T follicular helper cell (primary cell): ENCODE data around the gene COX6B1.
"Not testable (repeated sequence)": the region's sequence is repeated elsewhere in the genome, so short reads cannot be mapped to it uniquely, and the experiment has no call there.

Experiments
- DNase-seq: peaks from one replicate; pipeline ENCODE4 v3.0.0-alpha.2; 2020; ENCODE audit warnings: low read depth

The COX6B1 gene

DNA sequence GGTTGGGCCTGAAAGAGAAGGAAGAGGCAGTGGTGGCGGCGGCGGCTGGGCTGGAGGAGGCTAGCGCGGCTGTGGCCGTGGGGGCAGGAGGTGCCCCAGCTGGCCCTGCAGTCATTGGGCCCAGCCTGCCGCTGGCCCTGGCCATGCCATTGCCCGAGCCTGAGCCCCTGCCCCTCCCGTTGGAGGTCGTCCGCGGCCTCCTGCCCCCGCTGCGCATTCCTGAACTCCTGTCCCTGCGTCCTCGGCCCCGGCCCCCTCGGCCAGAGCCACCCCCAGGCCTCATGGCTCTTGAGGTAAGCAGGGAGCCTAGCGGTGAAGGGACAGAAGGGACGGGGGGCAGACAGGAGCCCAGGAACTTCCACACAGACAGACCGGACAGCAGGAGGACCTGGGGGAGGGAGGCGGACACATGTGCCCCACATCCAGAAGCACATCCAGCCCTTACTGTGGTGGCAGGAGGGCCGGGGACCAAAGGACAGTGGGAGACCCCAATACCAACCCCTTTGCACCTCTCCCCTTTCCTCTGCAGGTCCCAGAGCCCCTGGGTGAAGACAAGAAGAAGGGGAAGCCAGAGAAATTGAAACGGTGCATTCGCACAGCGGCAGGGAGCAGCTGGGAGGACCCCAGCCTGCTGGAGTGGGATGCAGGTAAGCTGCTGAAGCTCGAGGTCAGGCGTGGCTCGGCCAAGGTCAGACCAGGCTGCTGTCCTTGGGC is 14.2 kb upstream of the COX6B1 start:
- no peak for DNase-seq

GRCh38 chr19:35636651-35637050 is 11.5 kb upstream of the COX6B1 start:
- no peak for DNase-seq

DNA sequence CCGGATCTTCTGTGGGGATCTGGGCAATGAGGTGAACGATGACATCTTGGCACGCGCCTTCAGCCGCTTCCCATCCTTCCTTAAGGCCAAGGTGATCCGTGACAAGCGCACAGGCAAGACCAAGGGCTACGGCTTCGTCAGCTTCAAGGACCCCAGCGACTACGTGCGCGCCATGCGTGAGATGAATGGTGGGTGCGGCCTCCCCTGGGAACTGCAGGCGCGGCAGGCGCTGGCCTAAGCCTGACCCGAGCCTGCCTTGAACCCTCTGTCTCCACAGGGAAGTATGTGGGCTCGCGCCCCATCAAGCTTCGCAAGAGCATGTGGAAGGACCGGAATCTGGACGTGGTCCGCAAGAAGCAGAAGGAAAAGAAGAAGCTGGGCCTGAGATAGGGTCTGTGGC is 11.0 kb upstream of the COX6B1 start:
- no peak for DNase-seq

DNA sequence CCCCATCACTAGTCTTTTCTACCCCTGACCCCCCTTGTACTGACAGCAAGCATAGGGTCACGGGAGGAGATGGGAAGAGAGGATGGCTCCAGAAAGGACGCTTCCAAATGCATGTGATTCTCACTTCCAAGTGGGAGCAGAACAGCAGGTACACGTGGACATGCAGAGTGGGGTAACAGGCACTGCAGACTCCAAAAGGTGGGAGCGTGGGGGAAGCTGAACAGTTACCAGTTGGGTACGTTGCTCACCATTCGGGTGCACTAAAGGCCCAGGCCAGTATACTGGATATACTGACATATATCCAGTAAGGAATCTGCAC is 8.8 kb upstream of the COX6B1 start:
- no peak for DNase-seq

- DNase-seq, result no peak
Observed at GRCh38 chr19:35639863-35640262, 8.3 kb upstream of the COX6B1 start.

- DNase-seq, result no peak
Observed at GRCh38 chr19:35641515-35642151, 6.5 kb upstream of the COX6B1 start, which contains the start of gene ETV2. ETV2 (plus strand) TSS chr19:35641745; CDS start chr19:35642461, 716 bp downstream.

GRCh38 chr19:35642312-35642711 is 5.8 kb upstream of the COX6B1 start:
- no peak for DNase-seq

DNA sequence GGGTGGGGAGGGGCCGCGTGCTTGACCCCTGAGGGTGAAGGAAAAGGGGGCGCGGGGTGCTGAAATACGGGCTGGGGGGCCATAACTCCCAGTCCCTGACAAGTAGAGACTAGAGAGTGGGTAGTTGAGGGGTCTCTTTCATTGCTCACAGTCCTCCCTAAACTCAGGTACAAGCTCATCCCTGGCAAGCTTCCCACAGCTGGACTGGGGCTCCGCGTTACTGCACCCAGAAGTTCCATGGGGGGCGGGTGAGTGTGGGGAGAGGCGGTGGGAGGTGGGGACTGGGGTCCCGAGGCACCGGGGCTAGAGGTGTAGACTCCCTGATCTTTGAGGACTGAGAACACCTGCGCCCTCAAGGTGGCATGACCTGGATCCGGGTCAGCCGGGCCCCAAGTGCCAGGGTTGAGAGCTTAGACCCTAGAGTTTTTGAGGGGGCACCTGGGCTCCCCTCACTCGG is 5.3 kb upstream of the COX6B1 start:
- DNase-seq, result no peak

- DNase-seq, result peak; percentile 61
Observed at GRCh38 chr19:35643255-35644205, 4.6 kb upstream of the COX6B1 start.

DNA sequence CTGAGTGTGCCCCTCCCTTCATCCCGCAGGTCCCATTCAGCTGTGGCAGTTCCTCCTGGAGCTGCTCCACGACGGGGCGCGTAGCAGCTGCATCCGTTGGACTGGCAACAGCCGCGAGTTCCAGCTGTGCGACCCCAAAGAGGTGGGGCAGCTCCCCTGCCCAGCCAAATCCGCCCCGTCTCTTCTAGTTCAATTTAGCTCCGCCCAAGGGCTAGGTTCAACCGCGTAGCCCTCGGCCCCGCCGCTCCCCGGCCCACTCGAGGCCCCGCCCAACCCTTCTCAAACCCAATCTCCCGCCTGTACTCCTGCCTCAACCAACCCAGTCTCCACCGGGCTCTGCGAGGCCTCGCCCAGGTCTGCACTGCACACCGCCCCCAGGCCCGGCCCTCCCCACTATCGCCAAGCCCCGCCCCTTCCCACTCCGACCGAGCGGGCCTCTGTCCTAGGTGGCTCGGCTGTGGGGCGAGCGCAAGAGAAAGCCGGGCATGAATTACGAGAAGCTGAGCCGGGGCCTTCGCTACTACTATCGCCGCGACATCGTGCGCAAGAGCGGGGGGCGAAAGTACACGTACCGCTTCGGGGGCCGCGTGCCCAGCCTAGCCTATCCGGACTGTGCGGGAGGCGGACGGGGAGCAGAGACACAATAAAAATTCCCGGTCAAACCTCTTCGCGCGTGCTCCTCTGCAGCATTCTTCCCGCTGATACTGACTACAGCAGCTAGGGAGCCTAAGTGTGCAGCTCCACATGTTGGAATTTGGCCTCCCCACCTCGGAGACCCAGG is 3.7 kb upstream of the COX6B1 start:
- DNase-seq, result peak; percentile 90

DNA sequence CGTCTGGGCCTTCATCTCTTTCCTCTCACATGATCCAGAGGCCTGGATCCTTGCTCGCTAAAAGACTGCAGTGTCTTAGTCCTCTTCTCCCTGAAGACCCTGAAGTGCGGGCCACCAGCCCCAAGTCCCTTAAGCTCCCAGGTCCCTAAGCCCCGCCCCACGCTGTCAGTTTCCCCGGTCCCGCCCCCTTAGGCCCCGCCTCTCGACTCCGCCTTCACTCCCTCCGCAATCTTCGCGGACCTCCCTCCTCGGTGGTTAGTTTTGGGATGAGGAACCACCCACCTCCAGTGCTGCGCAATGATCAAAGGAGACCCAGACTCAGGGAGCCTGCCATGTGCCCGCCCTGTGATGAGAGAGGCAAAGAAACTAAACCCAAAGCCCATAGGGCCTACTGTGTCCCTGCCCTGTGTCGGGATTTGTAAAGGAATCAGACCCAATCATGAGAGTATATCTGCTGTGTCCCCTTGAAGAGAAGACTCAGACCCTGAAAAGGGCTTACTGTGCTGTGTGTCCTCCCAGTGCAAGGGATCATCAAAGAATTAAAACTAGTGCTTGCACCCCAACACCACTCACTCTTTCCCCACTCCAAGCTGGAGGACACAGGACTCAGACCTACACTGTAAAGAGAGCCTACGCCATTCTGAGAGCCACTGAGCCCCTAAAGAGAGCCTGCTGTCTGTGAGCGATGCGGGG is 3.0 kb upstream of the COX6B1 start:
- peak; percentile 54 for DNase-seq

DNA sequence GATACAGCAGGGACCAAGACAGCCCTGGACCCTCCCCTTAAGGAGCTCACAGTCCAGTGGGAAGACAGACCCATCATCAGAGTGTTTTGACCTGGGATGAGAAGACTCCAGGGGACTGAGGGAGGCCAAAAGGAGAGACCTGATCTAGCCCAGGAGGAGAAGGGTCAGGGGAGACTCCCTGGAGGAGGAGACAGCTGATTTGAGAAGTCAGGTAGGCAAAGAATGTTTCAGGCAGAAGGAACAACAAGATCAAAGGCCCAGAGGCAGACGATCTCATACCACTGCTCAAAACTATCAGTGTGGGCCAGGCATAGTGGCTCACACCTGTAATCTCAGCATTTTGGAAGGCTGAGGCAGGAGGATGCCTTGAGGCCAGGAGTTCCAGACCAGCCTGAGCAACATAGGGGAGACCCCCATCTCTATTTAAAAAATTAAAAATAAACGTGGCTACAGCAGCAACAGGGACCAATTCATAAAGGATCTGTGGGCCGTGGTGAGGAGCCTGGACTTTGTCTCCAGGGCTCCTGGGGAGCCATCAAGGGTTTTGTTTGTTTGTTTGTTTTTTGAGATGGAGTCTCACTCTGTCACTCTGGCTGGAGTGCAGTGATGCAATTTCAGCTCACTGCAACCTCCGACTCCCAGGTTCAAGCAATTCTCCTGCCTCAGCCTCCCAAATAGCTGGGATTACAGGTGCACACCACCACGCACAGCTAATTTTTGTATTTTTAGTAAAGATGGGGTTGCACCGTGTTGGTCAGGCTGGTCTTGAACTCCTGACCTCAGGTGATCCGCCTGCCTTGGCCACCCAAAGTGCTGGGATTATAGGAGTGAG is 2.2 kb upstream of the COX6B1 start:
- DNase-seq, result no peak

- no peak for DNase-seq
Observed at GRCh38 chr19:35650581-35650980, 2.5 kb downstream of the COX6B1 start.

- DNase-seq, result not testable (repeated sequence)
Observed at GRCh38 chr19:35654828-35655227, 6.7 kb downstream of the COX6B1 start.

GRCh38 chr19:35655600-35655999 is 7.5 kb downstream of the COX6B1 start:
- DNase-seq, result no peak

- no peak for DNase-seq
Observed at GRCh38 chr19:35656700-35657099, 8.6 kb downstream of the COX6B1 start.

DNA sequence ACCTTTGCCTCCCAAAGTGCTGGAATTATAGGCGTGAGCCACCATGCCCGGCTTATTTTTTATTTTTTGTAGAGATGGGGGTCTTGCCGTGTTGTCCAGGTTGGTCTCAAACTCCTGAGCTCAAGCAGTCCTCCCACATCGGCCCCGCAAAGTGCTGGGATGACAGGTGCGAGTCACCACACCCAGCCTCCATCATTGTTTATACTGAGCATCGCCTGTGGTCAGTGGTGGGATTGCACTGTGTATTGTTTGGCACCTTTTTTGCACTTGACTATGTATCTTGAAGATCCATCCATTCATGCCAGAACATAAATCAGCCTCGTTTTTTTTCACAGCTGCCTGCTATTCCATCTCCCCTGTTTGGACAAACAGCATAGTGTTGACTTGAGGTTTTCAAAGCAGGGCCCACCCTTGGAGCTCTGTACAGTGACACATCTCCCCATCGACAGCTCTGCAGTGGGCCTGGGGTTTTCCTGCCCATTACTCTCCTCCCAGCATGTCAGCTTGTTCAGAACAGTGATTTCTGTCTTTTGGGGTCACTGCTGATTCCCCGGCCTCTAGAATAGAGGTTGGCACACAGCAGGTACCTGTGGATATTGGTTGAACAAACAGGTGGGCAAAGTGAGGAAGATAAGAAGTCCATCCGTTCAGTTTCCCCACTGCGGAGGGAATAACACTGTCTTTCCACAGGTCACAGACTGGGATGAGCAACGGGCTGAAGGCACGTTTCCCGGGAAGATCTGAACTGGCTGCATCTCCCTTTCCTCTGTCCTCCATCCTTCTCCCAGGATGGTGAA is 10.0 kb downstream of the COX6B1 start:
- no peak for DNase-seq

- DNase-seq, result no peak
Observed at GRCh38 chr19:35661995-35662340, 13.8 kb downstream of the COX6B1 start.

GRCh38 chr19:35663981-35664380 is 15.9 kb downstream of the COX6B1 start:
- DNase-seq, result no peak

- no peak for DNase-seq
Observed at GRCh38 chr19:35665157-35665556, 17.0 kb downstream of the COX6B1 start.
